Erythroblast (primary cell): ENCODE data around the gene ZPR1.

ENCODE experiments used
- GATA1 ChIP-seq: IDR thresholded peaks from 2 replicates; pipeline ENCODE4 v1.6.1; 2011; ENCODE audit warnings: low read depth, mild to moderate bottlenecking, control low read depth, low read length, moderate library complexity
- POLR2A ChIP-seq: IDR thresholded peaks from 2 replicates; pipeline ENCODE4 v1.6.1; 2011; ENCODE audit warnings: mild to moderate bottlenecking, low read length

- TF ChIP-seq POLR2A (no peak), GATA1 (no peak)
Measured at GRCh38 chr11:116813781-116814471, 26.1 kb upstream of the ZPR1 start.
